GM12801 (cell line): ENCODE results near the gene SH3YL1.

Source experiments
- TF ChIP-seq, protein P1 (sequence below): IDR thresholded peaks from one replicate; pipeline ENCODE4 v1.5.1; 2011; ENCODE audit warnings: control low read depth; ENCODE audit not compliant: insufficient read length; ENCODE audit errors: extremely low read depth

Gene SH3YL1

DNA sequence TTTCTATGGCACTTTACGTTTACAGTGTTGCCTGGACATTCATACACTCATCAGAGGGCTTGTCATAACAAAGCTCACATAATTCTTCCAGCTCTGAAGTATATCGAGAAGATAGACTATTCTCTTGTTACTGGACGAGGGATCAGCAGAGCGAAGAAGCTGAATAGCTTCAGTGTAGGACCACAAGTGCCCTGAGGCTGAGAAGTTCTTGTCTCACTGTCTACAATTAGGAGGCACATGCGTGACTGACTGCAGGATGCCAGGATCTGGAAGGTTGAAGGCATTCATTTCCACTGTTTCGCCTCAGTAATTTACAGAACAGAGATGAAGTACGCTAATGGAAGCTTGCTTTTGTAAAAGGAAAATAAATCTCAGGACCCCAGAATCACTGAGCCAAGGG, 9.6 kb downstream of the SH3YL1 start:
- TF ChIP-seq, protein P1, sequence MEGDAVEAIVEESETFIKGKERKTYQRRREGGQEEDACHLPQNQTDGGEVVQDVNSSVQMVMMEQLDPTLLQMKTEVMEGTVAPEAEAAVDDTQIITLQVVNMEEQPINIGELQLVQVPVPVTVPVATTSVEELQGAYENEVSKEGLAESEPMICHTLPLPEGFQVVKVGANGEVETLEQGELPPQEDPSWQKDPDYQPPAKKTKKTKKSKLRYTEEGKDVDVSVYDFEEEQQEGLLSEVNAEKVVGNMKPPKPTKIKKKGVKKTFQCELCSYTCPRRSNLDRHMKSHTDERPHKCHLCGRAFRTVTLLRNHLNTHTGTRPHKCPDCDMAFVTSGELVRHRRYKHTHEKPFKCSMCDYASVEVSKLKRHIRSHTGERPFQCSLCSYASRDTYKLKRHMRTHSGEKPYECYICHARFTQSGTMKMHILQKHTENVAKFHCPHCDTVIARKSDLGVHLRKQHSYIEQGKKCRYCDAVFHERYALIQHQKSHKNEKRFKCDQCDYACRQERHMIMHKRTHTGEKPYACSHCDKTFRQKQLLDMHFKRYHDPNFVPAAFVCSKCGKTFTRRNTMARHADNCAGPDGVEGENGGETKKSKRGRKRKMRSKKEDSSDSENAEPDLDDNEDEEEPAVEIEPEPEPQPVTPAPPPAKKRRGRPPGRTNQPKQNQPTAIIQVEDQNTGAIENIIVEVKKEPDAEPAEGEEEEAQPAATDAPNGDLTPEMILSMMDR, result no peak

DNA sequence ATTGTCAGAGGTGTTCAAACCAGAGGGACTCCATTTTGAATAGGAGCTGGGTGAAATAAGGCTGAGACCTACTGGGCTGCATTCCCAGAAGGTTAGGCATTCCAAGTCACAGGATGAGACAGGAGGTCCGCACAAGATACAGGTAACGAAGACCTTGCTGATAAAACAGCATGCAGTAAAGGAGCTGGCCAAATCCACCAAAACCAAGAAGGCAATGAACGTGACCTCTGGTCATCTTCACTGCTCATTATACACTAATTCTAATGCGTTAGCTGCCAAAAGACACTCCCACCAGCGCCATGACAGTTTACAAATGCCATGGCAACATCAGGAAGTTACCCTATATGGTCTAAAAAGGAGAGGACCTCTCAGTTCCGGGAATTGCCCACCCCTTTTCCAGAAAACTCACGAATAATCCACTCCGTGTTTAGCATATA, 10.6 kb downstream of the SH3YL1 start:
- TF ChIP-seq, protein P1, result no peak

DNA sequence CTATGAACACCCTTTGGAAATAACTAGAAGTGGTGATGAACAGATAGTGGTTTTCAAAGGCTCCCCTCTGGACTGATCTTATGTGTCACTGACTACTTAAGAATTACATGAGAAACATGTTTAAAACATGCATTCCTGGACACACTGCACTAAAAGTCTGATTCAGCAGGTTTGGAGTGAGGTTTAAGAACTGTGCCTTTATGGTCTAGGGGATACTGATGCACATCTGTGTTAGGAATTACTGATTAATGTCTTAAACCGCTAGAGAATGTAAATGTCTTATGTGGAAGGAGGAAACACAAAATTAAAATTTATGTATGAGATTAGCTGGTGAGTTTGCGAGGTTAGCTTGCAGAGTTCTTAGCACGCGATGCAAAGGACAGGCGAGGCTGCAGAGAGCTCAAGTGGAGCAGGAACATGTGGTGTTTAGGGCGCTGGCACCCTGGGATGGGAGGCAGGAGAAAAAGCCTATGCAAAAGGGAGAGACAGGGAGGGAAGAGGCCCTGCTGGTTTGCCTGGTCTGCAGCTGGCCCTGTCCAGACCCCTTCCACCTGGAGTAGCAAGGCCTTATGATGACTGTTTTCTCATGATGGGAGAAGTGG, 11.7 kb downstream of the SH3YL1 start:
- TF ChIP-seq, protein P1, result no peak

DNA sequence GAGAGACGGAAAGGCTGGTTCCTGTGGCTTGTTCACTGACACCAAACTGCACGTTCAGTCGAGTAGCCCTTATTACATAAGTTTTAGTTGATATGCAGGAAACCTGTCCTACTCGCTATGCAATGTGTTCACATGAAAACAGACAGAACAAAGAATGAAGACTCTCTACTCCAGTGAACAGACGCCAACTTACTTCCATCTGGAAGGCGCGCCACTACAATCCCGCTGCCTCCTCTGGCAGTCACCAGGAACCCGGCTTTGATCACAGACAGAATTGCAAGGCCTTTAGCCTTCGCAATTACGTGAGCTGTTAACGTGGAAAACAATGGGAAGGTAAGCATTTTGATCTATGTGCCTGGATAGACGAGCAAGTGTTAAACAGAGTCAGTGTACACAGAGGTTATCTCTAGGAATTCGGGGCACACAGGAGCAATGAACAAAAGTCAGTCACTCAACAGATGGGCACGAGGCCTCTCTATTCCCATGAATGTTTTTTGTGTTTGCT, 14.2 kb downstream of the SH3YL1 start:
- TF ChIP-seq, protein P1, result no peak

DNA sequence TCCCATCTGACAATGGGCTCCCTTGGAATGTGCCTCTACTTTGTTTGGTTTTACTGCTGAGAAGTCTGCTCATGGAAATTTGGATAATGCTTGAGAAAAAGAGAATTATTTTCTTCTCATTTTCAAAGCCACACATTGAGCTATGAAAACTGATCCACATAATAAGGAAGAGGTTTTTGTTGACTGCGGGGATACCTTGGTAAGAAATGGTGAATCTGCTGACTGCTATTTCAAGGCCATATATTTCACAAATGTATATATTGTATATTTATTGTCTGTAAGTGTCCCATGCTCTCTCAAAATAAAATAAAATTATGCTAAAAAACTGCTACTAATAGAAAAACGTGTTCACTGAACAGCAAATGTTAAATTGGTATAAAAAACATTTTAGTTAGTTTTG, 15.1 kb downstream of the SH3YL1 start:
- TF ChIP-seq, protein P1, result no peak

DNA sequence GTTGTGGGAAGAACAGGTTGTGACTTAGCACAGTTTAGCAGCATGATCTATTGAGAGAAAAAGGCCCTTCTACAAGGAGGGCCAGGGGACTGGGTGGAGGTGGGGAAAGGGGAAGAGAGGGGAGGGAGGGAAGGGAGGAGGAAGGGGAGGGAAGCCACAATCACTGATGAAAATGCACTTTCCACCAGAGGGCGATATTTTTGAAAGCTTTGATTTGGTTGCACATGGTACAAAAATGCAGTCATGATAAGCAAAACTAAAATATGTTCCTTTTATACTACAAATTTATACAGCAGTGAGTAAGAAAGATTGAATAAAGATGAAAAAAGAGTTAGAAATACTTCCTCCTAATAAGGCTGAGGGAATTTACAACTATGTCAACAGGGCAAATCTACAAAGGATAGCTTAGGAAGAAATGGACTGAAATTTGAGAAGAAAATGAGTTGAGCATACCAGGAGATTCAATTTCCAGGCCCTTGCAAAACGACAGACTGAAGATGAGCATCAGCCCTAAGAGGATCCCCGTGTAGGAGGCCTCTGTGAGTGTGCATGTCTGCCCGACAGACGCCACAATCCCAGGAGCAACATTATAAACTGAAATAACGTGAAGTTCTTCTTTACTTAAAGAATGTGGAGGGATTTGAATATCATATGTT, 17.2 kb downstream of the SH3YL1 start:
- TF ChIP-seq, protein P1, result no peak

DNA sequence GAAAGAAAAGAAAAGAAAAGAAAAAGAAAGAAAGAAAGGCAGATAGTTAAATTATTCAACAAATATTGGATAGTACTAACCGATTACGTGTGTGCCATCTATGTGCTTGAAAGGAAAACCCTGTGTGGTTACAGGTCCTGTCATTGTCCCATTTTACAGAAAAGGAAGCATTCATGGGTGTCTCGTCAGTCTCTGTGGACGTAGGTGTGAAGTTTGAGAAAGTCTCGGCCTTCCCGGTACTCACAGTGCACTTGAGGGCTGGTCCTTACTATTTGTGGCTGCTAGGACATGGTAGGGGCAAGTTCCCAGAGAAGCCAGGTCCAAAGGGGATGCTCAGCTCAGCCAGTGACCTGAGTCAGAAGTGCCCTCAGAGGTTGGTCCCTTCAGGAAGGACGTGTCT, 19.3 kb downstream of the SH3YL1 start:
- TF ChIP-seq, protein P1, result no peak
